Astrocyte (in vitro differentiated cells and primary cell): ENCODE measurements around the gene SLC17A5.

Source experiments
- CTCF ChIP-seq: IDR thresholded peaks from 2 replicates; pipeline ENCODE4 v1.5.1; 2011; ENCODE audit warnings: low read depth, mild to moderate bottlenecking, inconsistent platforms, low read length, moderate library complexity; ENCODE audit not compliant: insufficient read depth
- EZH2 ChIP-seq: IDR thresholded peaks from 2 replicates; pipeline ENCODE4 v1.6.1; 2012; ENCODE audit warnings: mild to moderate bottlenecking, low read length, inconsistent platforms; ENCODE audit not compliant: insufficient read depth

- TF ChIP-seq CTCF: no peak
- no peak for TF ChIP-seq EZH2
Measured at GRCh38 chr6:73613806-73614536, 39.8 kb downstream of the SLC17A5 start.
